Naive thymus-derived CD4-positive, alpha-beta T cell (primary cell): ENCODE data around the gene ZWILCH. TPM values are rescaled to one million over a fixed set of nuclear protein-coding genes. Genes with fewer than 3 reads are reported as not detected.
"Not testable (repeated sequence)": the region's sequence is repeated elsewhere in the genome, so short reads cannot be mapped to it uniquely, and the experiment has no call there.

Experiments
- ATAC-seq: fragments of 150-1000 bp; cut with Tn5 transposase; 2 replicates; pipeline ENCODE4 v1.10.0; 2021; ENCODE audit warnings: mild to moderate bottlenecking, moderate library complexity
- CTCF ChIA-PET: fragments of 350-600 bp; sonication (Branson Sonifier 250); formaldehyde crosslinking; loops from one replicate; lab custom pipeline; 2021; ENCODE audit warnings: antibody characterized with exemption; lab: Charles Lee
- POLR2A ChIA-PET: fragments of 350-600 bp; sonication (Branson Sonifier 250); formaldehyde crosslinking; loops from one replicate; lab custom pipeline; 2021; ENCODE audit warnings: antibody characterized with exemption, inconsistent platforms; lab: Charles Lee
- DNase-seq, 9 donors: peaks; one replicate each; pipeline versions ENCODE4 v3.0.0 to v3.0.0-alpha.2; 2020 to 2022; ENCODE audit warnings: mixed read lengths in 1 of 9
- H3K27ac ChIP-seq: one replicate; pipeline ENCODE4 v1.7.0; 2013; ENCODE audit warnings: mild to moderate bottlenecking, low read depth, low read length, moderate library complexity
- H3K27me3 ChIP-seq, 2 donors: one replicate each; pipeline ENCODE4 v1.7.0; 2013; ENCODE audit warnings: low read length in 2 of 2, mild to moderate bottlenecking in 2 of 2, moderate library complexity in 2 of 2; ENCODE audit not compliant: control insufficient read depth in 2 of 2, insufficient read depth in 2 of 2
- H3K36me3 ChIP-seq, 3 experiments: 1 replicate in 2 of 3; 2 replicates in 1 of 3; pipeline ENCODE4 v1.7.0; 2013; ENCODE audit warnings: low read length in 3 of 3, mild to moderate bottlenecking in 3 of 3, moderate library complexity in 1 of 3; ENCODE audit not compliant: insufficient read depth in 3 of 3, control insufficient read depth in 2 of 3
- H3K4me1 ChIP-seq, 2 donors: one replicate each; pipeline ENCODE4 v1.7.0; 2013; ENCODE audit warnings: low read length in 2 of 2, mild to moderate bottlenecking in 2 of 2, moderate library complexity in 1 of 2; ENCODE audit not compliant: control insufficient read depth in 2 of 2, insufficient read depth in 2 of 2
- H3K4me3 ChIP-seq: 2 replicates; pipeline ENCODE4 v1.7.0; 2013; ENCODE audit warnings: mild to moderate bottlenecking, low read length
- H3K9me3 ChIP-seq, 3 experiments: 1 replicate in 2 of 3; 2 replicates in 1 of 3; pipeline ENCODE4 v1.7.0; 2013; ENCODE audit warnings: low read length in 3 of 3; ENCODE audit not compliant: control insufficient read depth in 2 of 3
- H3K27ac Mint-ChIP-seq, 9 donors: one replicate each; pipeline ENCODE4 v1.8.0; 2020 to 2022; ENCODE audit warnings: mixed read lengths in 9 of 9, mild to moderate bottlenecking in 8 of 9, moderate library complexity in 5 of 9, inconsistent platforms in 2 of 9
- H3K27me3 Mint-ChIP-seq, 5 donors: one replicate each; pipeline ENCODE4 v1.8.0; 2021 to 2022; ENCODE audit warnings: mixed read lengths in 5 of 5, mild to moderate bottlenecking in 1 of 5
- H3K36me3 Mint-ChIP-seq, 5 donors: one replicate each; pipeline ENCODE4 v1.8.0; 2020 to 2022; ENCODE audit warnings: mixed read lengths in 5 of 5, mild to moderate bottlenecking in 3 of 5, inconsistent platforms in 1 of 5
- H3K4me1 Mint-ChIP-seq, 7 donors: one replicate each; pipeline ENCODE4 v1.8.0; 2020 to 2022; ENCODE audit warnings: mixed read lengths in 7 of 7, mild to moderate bottlenecking in 3 of 7, inconsistent platforms in 1 of 7
- H3K4me3 Mint-ChIP-seq, 10 donors: one replicate each; pipeline ENCODE4 v1.8.0; 2020 to 2022; ENCODE audit warnings: mild to moderate bottlenecking in 10 of 10, mixed read lengths in 10 of 10, moderate library complexity in 6 of 10, inconsistent platforms in 2 of 10
- H3K9me3 Mint-ChIP-seq, 11 donors: one replicate each; pipeline ENCODE4 v1.8.0; 2020 to 2022; ENCODE audit warnings: mixed read lengths in 11 of 11, mild to moderate bottlenecking in 4 of 11, inconsistent platforms in 1 of 11, moderate library complexity in 1 of 11
- intact Hi-C, 2 donors: fragments of 100-400 bp; cut with micrococcal nuclease; formaldehyde crosslinking; loops; one replicate each; pipeline ENCODE4 v1.15.1; 2023
- polyA plus RNA-seq, 2 donors: library from polyadenylated mRNA; unstranded; fragments of 300-500 nt; fragmentation: Illumina TruSeq; gene quantifications; one replicate each; pipeline ENCODE4 v1.2.3, GENCODE V29; 2021
- total RNA-seq, 6 experiments: library from RNA in 5 of 6; stranded (reverse) in 5 of 6; gene quantifications; 1 replicate in 5 of 6; 2 replicates in 1 of 6; pipeline ENCODE4 v1.2.3 and lab custom pipeline; 2021 to 2026

Gene ZWILCH
- total and polyA plus RNA-seq, 7 experiments from 2014 or later, result 4.3 to 20.3 (median 6.0) TPM

DNA sequence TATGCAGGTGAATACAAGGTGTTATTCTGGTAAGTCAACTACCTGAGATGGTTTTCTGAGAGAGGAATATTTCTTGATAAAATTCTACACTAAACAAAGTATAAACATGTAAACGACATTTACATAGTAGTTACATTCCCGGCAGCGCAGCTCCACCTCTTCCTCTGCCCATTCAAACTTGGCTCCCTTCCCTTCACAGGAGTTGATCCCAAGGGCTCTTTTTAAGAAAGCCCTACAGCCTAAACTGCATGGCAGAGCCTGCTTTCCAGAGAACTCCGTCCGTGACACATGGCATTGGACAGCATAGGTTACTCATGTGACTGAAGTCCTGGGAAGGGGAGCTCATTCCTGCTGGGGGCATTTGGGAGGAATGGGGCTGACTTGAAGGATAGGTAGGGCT, 82.6 kb downstream of the ZWILCH start:
- H3K4me3 Mint-ChIP-seq, result no peak overlapping the region
- H3K4me1 Mint-ChIP-seq, result peaks cover 0 to 2% (median 0%) of the 10 kb centered on the region in 7 donors
- Histone ChIP-seq H3K27ac (no peak overlapping the region), H3K4me1 (no peaks in the 10 kb centered on the region), H3K9me3 (no peaks in the 10 kb centered on the region), H3K36me3 (no peaks in the 10 kb centered on the region), H3K27me3 (no peaks in the 10 kb centered on the region), H3K4me3 (no peak overlapping the region)
- no peaks in the 10 kb centered on the region for H3K36me3 Mint-ChIP-seq
- intact Hi-C loops, result no loop called here
- ATAC-seq (no peak), DNase-seq (no peak)
- peaks cover 0 to 1% (median 0%) of the 10 kb centered on the region in 11 donors for H3K9me3 Mint-ChIP-seq
- ChIA-PET POLR2A (no interaction called here), CTCF (interaction anchor here (0.6 kb wide), 1 partner anchor 1212 kb away, joined by 3 read pairs; no protein-coding TSS in a partner anchor)
- no peak overlapping the region for H3K27ac Mint-ChIP-seq
- H3K27me3 Mint-ChIP-seq, result peaks cover 0 to 19% (median 17%) of the 10 kb centered on the region in 5 donors

DNA sequence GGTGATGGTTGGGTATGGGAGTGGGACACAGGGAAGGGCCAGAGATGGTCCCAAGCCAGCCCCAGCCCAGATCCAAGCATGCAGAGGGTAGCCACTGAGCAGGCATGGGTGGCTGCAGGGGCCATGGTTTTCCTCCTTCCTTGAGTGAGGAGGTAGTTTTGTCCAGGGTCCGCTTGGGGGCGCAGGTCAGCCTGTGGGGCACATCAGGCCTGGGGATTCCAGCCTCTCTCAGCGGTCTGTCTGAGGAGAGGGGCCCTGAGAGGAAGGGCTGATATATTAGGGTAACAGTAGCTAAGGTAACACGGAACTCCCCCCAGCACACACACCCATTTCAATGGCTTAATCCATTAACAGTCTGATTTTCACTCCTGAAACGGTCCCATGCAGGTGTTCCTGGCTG, 83.4 kb downstream of the ZWILCH start:
- intact Hi-C loops, result no loop called here
- Mint-ChIP-seq H3K4me3 (no peak overlapping the region), H3K9me3 (peaks cover 0 to 1% (median 0%) of the 10 kb centered on the region in 11 donors), H3K4me1 (peaks cover 0 to 2% (median 0%) of the 10 kb centered on the region in 7 donors), H3K36me3 (no peaks in the 10 kb centered on the region), H3K27me3 (peaks cover 0 to 21% (median 17%) of the 10 kb centered on the region in 5 donors), H3K27ac (peak overlapping the region in 1 of 9 donors; percentile 20)
- POLR2A ChIA-PET, result no interaction called here
- CTCF ChIA-PET, result no interaction called here
- no peak overlapping the region for H3K27ac ChIP-seq
- no peak for DNase-seq
- H3K36me3 ChIP-seq, result no peaks in the 10 kb centered on the region
- ATAC-seq, result no peak
- no peaks in the 10 kb centered on the region for H3K27me3 ChIP-seq
- no peaks in the 10 kb centered on the region for H3K4me1 ChIP-seq
- H3K9me3 ChIP-seq, result no peaks in the 10 kb centered on the region
- H3K4me3 ChIP-seq, result no peak overlapping the region

DNA sequence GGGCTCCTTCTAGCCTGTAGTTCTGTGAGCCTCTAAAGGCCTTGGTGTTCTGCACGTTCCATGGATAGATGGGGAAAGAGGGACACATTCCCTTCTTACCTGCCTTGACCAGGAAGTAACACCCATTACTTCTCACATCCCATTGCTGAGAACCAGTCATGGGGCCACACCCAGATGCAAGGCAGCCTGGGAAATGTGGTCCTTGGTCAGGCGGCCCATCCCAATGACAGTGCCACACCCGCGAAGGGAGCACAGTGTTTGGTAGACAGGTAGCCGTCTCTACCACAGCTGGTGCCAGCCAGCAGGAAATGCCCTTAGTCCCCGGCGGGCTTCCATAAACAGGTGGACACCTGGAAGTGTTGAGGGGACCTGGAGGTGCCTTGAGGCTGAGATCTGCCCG, 83.8 kb downstream of the ZWILCH start:
- Mint-ChIP-seq H3K27me3 (peaks cover 0 to 21% (median 17%) of the 10 kb centered on the region in 5 donors), H3K27ac (no peak overlapping the region), H3K4me3 (no peak overlapping the region), H3K9me3 (peaks cover 0 to 1% (median 0%) of the 10 kb centered on the region in 11 donors), H3K4me1 (peaks cover 0 to 2% (median 0%) of the 10 kb centered on the region in 7 donors), H3K36me3 (no peaks in the 10 kb centered on the region)
- no peaks in the 10 kb centered on the region for H3K4me1 ChIP-seq
- ChIA-PET CTCF (no interaction called here), POLR2A (no interaction called here)
- no peak overlapping the region for H3K4me3 ChIP-seq
- H3K9me3 ChIP-seq, result no peaks in the 10 kb centered on the region
- intact Hi-C loops, result no loop called here
- DNase-seq, result no peak
- no peak overlapping the region for H3K27ac ChIP-seq
- H3K27me3 ChIP-seq, result no peaks in the 10 kb centered on the region
- ATAC-seq, result no peak
- H3K36me3 ChIP-seq, result no peaks in the 10 kb centered on the region

DNA sequence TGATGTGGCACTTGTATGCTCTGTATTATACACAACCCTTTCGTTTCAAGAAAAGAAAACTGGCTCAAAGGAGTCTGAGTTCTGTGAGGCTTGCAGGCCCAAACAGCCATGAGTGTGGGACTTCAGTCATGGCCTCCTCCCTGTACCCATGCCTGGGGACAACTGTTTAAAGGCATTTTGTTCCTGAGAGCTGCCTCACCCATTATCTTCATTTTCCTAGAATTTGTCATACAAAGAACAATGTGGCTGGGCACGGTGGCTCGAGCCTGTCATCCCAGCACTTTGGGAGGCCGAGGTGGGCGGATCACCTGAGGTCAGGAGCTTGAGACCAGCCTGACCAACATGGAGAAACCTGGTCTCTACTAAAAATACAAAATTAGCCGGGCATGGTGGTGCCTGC, 84.3 kb downstream of the ZWILCH start:
- CTCF ChIA-PET, H3K36me3 Mint-ChIP-seq: not testable (repeated sequence)

DNA sequence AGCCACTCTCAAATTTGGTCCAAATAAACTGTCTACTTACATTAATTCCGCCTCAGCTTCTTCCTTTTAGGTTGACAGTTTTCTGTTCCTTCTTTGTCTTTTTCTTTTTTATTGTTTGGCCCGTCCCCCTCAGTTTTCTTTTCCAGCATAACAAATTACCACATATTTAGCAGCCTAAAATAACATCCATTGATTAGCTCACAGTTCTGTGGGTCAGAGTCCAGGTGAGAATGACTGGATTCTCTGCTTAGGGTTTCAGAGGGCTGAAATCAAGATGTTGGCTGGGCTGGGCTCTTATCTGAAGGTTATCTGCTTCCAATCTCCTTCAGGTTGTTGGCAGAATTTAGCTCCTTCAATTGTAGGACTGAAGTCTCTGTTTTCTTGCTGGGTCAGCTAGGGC, 85.3 kb downstream of the ZWILCH start:
- POLR2A ChIA-PET, result no interaction called here
- CTCF ChIA-PET, result interaction anchor here (1.0 kb wide), 1 partner anchor 10 kb away, joined by 3 read pairs; no protein-coding TSS in a partner anchor
- peaks cover 0 to 1% (median 0%) of the 10 kb centered on the region in 11 donors for H3K9me3 Mint-ChIP-seq
- no peaks in the 10 kb centered on the region for H3K36me3 Mint-ChIP-seq
- intact Hi-C loops, result no loop called here
- Histone ChIP-seq H3K36me3 (no peaks in the 10 kb centered on the region), H3K27ac (no peak overlapping the region), H3K9me3 (no peaks in the 10 kb centered on the region), H3K4me1 (no peaks in the 10 kb centered on the region), H3K4me3 (no peak overlapping the region), H3K27me3 (no peaks in the 10 kb centered on the region)
- H3K4me1 Mint-ChIP-seq, result peaks cover 0 to 2% (median 0%) of the 10 kb centered on the region in 7 donors
- no peak overlapping the region for H3K27ac Mint-ChIP-seq
- ATAC-seq (no peak), DNase-seq (no peak)
- H3K4me3 Mint-ChIP-seq, result no peak overlapping the region
- H3K27me3 Mint-ChIP-seq, result peaks cover 0 to 21% (median 17%) of the 10 kb centered on the region in 5 donors

More for the DNA sequence above, 84.3 kb downstream of the ZWILCH start:
- DNase-seq, H3K27me3 ChIP-seq, intact Hi-C loops, H3K9me3 ChIP-seq, H3K27ac ChIP-seq, H3K9me3 Mint-ChIP-seq, POLR2A ChIA-PET, H3K4me1 ChIP-seq, H3K4me3 Mint-ChIP-seq, H3K4me3 ChIP-seq, H3K36me3 ChIP-seq, H3K27ac Mint-ChIP-seq, ATAC-seq, H3K4me1 Mint-ChIP-seq: not testable (repeated sequence)
- H3K27me3 Mint-ChIP-seq, result peaks cover 0 to 21% (median 17%) of the 10 kb centered on the region in 5 donors

DNA sequence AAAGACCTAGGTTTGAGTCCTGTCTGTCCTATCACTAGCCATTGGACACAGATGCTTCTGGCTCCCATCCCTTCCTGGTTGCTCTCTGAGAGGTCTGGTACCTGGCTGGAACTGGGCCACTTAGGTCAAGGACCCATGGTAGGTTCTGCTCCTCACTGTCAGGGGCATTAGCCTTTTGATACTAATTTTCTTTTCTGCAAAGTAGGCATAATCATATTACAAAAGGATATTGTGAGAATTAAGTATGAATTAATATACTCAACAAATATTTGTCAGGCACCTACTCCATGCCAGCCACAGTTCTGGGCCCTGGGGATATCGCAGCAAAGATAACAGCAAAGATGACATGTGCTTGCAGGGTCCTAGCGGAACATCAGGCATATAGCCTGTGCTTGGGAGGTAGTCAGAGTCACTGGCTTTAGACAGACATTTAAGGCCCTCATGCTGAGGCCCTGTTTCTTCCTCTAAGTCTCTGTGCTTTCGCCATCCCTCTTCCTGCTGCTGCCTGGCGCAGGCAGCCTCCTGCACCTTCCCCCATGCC, 86.3 kb downstream of the ZWILCH start:
- CTCF ChIA-PET, result no interaction called here

More for the DNA sequence above, 86.3 kb downstream of the ZWILCH start:
- no peaks in the 10 kb centered on the region for H3K36me3 Mint-ChIP-seq
- Histone ChIP-seq H3K4me1 (no peaks in the 10 kb centered on the region), H3K4me3 (no peak overlapping the region), H3K36me3 (no peaks in the 10 kb centered on the region), H3K27me3 (no peaks in the 10 kb centered on the region), H3K9me3 (no peaks in the 10 kb centered on the region), H3K27ac (no peak overlapping the region)
- no peak for ATAC-seq
- peaks cover 0 to 2% (median 0%) of the 10 kb centered on the region in 7 donors for H3K4me1 Mint-ChIP-seq
- intact Hi-C loops, result no loop called here
- no peak overlapping the region for H3K4me3 Mint-ChIP-seq
- DNase-seq, result no peak
- H3K27ac Mint-ChIP-seq, result no peak overlapping the region
- peaks cover 0 to 21% (median 13%) of the 10 kb centered on the region in 5 donors for H3K27me3 Mint-ChIP-seq
- no peaks in the 10 kb centered on the region for H3K9me3 Mint-ChIP-seq
- POLR2A ChIA-PET, result no interaction called here
